Measurements from ENCODE around the gene SAV1. TPM values are rescaled to one million over a fixed set of nuclear protein-coding genes. Genes with fewer than 3 reads are reported as not detected.

SAV1 gene
- 1 to 10 TPM; 3.7 to 4.3 TPM for total RNA-seq

GRCh38 chr14:50667996-50668825 is at the start of gene SAV1:
SAV1 (minus strand) TSS chr14:50668306; CDS start chr14:50667967, 339 bp downstream.

Other genes with a start within 250 kb of the SAV1 start
- gene MAP4K5, start 135.7 kb downstream of the SAV1 start, total RNA-seq, result 10 to 100 TPM; 24.1 to 24.7 TPM
- 1 to 10 TPM in 1 of 2 experiments, under 1 TPM in 1; 0.24 to 1.2 TPM for gene ATL1, start 108.2 kb downstream of the SAV1 start, total RNA-seq
- 10 to 100 TPM; 83.1 to 87.3 TPM for gene NIN, start 162.9 kb upstream of the SAV1 start, total RNA-seq
- not detected for gene ABHD12B, start 203.7 kb upstream of the SAV1 start, total RNA-seq

Data from activated naive CD4-positive, alpha-beta T cell treated with anti-CD3 and anti-CD28 coated beads, Interleukin-2, amount 10 ng/mL, durations not matched to agents 5 hours and 36 hours (primary cell).